Measurements from ENCODE around the gene KLHDC2.
"Not testable (repeated sequence)": the region's sequence is repeated elsewhere in the genome, so short reads cannot be mapped to it uniquely, and the experiment has no call there.

The KLHDC2 gene

DNA sequence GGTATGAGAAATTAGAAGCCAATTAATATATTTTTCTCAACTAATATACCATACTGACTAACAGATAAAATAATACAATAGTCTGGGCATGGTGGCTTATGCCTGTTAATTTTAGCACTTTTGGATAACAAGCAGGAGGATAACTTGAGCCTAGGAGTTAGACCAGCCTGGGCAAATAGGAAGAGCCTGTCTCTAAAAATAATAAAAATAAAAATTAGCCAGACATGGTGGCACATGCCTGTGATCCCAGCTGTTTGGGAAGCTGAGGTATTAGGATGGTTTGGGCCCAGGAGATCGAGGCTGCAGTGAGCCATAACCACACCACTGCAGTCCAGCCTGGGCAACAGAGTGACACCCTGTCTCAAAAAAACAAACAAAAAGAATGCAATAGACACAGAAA lies 24.7 kb downstream of the KLHDC2 start:
- TF ChIP-seq, protein P1, sequence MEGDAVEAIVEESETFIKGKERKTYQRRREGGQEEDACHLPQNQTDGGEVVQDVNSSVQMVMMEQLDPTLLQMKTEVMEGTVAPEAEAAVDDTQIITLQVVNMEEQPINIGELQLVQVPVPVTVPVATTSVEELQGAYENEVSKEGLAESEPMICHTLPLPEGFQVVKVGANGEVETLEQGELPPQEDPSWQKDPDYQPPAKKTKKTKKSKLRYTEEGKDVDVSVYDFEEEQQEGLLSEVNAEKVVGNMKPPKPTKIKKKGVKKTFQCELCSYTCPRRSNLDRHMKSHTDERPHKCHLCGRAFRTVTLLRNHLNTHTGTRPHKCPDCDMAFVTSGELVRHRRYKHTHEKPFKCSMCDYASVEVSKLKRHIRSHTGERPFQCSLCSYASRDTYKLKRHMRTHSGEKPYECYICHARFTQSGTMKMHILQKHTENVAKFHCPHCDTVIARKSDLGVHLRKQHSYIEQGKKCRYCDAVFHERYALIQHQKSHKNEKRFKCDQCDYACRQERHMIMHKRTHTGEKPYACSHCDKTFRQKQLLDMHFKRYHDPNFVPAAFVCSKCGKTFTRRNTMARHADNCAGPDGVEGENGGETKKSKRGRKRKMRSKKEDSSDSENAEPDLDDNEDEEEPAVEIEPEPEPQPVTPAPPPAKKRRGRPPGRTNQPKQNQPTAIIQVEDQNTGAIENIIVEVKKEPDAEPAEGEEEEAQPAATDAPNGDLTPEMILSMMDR (IDR thresholded peaks at IDR 0.05; ENCODE audit: extremely low read depth, missing control alignments): no peak
- DNase-seq (ENCODE audit: low spot score): no peak

DNA sequence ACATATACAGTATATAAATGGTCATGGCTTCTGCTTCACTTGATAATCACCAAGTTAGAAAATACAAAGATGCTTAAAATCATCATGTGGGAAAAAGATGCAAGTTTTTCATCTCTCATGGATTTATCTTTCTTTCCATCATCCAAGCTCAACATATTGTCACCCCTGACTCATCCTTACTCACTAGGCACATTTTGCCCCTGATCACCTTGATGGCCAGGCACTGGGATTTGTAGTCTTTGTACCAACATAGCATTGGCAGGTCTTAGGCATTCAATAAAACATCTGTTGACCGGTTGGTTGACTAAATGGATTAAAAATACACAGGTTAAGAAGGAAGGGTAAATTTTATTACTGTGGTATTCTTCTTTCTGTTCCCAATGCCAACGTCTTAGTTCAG lies 28.1 kb downstream of the KLHDC2 start:
- DNase-seq (ENCODE audit: low spot score): no peak
- TF ChIP-seq, protein P1 (IDR thresholded peaks at IDR 0.05; ENCODE audit: extremely low read depth, missing control alignments): no peak

DNA sequence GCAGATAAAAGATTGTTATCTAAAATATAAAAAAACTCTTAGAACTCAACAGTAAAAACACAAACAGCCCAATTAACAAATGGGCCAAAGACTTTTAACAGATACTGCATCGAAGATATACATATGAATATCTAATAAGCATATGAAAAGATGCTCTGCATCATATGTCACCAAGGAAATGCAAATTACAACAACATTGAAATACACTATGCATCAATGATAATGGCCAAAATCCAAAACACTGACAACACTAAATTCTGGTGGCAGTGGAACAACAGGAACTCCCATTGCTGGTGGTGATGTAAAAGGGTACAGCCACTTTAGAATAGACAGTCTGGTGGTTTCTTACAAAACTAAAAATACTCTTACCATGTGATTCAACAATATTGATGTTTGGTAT lies 40.8 kb downstream of the KLHDC2 start:
- TF ChIP-seq, protein P1 (IDR thresholded peaks at IDR 0.05; ENCODE audit: extremely low read depth, missing control alignments): no peak
- DNase-seq (ENCODE audit: low spot score): no peak

DNA sequence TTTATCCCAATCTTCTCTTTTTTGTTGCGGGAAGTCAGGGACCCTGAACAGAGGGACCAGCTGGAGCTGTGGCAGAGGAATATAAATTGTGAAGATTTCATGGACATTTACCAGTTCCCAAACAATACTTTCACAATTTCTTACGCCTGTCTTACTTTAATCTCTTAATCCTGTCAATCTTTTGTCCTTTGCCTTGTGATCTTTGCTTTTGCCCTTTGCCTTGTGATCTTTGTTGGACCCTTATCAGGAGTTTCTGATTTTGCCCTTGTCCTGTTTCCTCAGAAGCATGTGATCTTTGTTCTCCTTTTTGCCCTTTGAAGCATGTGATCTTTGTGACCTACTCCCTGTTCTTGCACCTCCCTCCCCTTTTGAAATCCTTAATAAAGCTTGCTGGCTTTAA lies 48.2 kb downstream of the KLHDC2 start:
- DNase-seq (ENCODE audit: low spot score): not testable (repeated sequence)

DNA sequence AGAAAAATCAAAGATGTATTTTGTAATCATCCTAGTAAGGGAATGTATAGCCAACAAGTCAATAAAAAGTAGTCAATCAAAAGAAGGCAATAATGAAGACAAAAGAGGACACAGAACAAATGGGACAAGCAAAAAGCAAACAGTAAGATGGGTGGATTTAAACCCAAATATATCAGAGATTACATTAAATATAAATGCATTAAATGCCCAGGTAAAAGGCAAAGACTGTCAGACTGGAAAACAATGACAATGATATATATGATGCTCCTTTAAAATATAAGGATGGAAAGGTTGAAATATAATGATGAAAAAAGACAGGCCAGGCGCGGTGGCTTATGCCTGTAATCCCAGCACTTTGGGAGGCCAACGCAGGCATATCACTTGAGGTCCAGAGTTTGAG lies 48.9 kb downstream of the KLHDC2 start:
- TF ChIP-seq, protein P1 (IDR thresholded peaks at IDR 0.05; ENCODE audit: extremely low read depth, missing control alignments): no peak

DNA sequence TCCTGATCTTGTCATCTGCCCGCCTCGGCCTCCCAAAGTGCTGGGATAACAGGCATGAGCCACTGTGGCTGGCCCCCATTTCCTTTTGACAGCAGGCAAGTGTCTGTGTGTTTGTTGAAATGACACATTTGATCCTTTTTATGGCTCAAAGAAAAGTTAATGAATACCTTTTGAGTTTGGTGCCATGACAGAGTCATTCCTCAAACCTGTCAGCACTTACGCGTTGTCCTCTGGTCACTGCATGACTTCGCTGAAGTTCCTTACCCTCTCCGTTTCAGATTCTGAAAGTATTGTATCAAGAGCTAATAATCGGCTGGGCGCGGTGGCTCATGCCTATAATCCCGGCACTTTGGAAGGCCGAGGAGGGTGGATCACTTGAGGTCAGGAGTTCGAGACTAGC lies 52.2 kb downstream of the KLHDC2 start:
- TF ChIP-seq, protein P1 (IDR thresholded peaks at IDR 0.05; ENCODE audit: extremely low read depth, missing control alignments): no peak
- DNase-seq (ENCODE audit: low spot score): no peak

More for the DNA sequence above, 48.9 kb downstream of the KLHDC2 start:
- no peak for DNase-seq (ENCODE audit: low spot score)

DNA sequence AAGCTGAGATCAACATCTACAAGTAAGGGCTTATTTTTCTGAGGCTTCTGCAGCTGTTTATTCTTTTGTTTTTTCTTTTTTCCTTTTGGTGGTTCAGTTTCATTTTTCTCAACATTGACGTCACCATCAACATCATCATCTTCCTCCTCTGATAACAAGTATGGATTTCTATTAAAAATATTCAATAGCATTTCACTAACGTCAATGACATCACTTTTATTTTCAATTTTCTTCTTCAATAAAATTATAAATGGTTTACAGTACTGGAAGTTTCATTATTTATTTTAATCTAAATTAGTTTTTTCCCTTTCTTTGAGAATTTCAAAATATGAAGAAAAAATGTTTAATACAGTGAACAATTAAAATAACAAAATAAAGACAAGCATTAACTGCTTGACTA lies 60.7 kb downstream of the KLHDC2 start:
- TF ChIP-seq, protein P1 (IDR thresholded peaks at IDR 0.05; ENCODE audit: extremely low read depth, missing control alignments): no peak
- no peak for DNase-seq (ENCODE audit: low spot score)

All from GM20000 (cell line).